ENCODE measurements around the gene ZNF385B.

Gene ZNF385B

DNA sequence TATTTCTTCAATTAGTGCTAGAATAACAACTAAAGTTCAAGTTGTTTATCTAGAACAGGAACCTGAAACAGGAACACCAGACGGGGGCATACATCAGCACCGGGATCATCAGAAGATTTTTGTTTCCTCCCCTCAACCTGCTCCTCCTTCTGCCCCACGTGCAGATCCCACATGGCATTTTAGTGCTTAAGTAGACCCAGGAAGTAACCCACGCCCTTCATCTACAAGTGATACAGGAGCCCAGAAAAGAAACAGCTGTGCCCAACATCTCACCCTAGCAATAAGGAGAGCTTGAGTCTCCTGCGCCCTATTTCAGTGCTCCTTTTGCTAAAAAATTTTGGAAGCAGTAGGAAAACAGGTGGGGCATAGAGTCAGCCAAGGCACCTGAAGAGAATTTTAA is 5.2 kb downstream of the ZNF385B start:
- DNase-seq (ENCODE audit: low spot score): no peak

- DNase-seq (ENCODE audit: low spot score): no peak
Measured at GRCh38 chr2:179855673-179856072, 5.7 kb downstream of the ZNF385B start.

DNA sequence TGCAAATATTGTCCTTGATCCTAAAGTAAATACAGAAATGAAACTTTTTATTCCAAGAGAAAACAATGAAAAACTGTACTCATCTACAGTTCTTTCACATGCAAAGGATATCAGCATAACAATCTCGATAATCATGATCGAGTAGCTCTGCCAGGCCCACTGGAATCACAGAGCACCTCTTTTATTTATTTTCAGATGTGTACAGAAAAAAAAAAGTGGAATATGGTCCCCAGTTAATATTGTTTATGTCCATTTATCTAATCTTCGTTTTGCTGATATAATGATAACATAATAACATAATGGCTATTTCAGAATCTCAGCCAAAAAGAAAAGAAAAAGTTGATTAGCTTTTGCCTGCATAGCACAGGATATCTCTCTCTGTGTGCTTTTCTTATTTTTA is 6.5 kb downstream of the ZNF385B start:
- DNase-seq (ENCODE audit: low spot score): no peak

- DNase-seq (ENCODE audit: low spot score): no peak
Measured at GRCh38 chr2:179853108-179853507, 8.3 kb downstream of the ZNF385B start.

DNA sequence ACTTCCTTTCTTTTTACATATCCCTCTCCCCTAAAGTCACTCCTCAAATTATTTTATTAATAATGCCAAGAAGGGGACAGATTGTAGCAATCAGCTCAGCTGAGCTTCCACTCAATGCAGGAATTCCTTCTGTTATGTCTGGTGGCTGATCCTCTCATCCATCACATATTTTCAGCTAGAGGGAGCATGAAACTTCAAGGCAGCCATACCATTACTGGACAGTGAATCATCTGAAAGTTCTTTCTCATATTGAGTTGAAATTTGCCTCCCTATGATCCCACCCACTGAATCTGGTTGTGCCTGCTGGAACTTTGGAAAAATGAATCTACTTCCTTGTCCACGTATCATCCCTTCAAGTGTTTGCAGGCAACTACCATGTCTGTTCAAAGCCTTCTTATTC is 11.2 kb downstream of the ZNF385B start:
- DNase-seq (ENCODE audit: low spot score): no peak

DNA sequence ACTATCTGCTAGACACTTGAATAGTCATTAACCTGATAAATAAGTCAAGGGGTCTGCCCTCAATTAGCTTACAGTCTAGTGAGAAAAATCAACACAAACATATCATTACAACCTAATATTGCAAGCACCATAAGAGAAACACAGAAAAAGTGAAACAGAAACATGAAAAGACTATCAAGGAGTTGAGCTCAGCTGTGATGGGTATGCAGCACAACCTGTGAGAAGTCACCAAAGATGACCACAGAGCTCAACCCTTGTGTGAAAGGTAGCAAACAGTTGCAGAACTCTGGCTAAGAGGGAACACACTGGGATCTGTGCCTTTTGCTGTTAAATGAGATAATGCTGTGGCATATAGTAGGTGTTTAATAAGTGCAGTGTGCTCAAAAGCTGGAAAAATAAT is 11.7 kb downstream of the ZNF385B start:
- no peak for DNase-seq (ENCODE audit: low spot score)

DNA sequence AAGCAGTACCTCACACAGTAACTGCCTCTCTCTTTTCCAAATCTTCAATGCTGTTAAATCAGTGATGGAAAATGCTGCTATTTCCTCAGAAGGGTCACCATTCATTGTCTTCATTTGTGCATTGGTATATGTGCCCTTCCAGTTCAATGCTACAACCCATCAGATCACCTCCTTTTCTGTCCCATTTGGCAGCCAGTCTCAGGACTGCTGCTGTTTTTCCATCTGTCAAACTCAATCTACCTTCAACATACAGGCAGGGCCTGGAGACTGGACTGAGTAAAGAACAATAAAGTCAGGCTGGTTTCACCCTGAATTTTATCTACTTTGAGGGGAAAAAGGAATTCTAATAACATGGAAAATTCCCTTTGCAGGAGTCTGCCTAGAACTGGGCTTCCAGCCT is 17.9 kb downstream of the ZNF385B start:
- DNase-seq (ENCODE audit: low spot score): no peak

GRCh38 chr2:179842498-179843153 is 18.8 kb downstream of the ZNF385B start:
- DNase-seq (ENCODE audit: low spot score): no peak

- no peak for DNase-seq (ENCODE audit: low spot score)
Measured at GRCh38 chr2:179840840-179841239, 20.6 kb downstream of the ZNF385B start.

GRCh38 chr2:179837408-179837807 is 24.0 kb downstream of the ZNF385B start:
- no peak for DNase-seq (ENCODE audit: low spot score)

DNA sequence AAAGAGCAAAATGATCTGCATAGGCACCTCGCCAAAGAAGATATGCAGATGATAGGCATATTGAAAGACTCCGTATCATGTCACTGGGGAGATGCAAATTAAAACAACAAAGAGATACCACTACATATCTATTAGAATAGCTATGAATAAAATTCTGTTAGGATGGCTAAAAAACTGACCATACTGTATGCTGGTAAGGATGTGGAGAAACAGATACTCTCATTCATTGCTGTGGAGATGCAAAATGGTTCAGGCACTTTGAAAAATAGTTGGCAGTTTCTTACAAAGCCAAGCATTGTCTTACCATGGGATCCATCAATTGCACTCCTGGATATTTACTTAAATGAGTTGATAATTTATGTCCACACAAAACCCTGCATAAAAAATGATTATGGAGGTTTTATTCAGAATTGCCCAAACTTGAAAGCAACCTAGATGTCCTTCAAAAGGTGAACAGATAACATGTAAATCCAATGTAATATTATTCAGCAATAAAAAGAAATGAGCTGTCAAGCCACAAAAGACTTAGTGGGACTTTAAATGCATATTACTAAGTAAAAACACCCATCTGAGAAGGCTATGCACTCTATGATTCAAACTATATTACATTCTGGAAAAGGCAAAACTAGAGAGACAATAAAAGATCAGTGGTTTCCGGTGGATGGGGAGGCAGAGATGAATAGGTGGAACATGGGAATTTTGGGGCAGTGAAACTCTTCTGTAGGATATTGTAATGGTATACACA is 31.2 kb downstream of the ZNF385B start:
- no peak for DNase-seq (ENCODE audit: low spot score)

- DNase-seq (ENCODE audit: low spot score): no peak
Measured at GRCh38 chr2:179826297-179826696, 35.1 kb downstream of the ZNF385B start.

DNA sequence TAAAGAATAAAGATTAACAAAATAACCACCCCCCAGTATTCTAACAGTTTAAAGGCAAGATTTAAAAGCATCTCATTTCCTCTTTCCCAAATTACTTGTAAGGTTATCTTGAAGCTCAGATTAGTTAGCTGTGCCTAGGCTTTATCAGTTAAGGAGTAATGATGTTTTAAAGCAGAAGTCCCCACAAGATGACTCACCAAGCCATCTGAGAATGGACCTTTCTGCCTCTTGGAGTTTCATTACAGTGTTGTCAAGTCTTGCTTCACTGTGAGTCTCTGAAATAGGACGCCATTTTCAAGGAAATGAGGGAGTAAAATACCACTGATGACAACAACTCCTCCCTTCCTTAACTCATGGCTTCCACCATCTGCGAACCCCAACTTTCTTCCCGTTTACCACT is 35.9 kb downstream of the ZNF385B start:
- DNase-seq (ENCODE audit: low spot score): no peak

DNA sequence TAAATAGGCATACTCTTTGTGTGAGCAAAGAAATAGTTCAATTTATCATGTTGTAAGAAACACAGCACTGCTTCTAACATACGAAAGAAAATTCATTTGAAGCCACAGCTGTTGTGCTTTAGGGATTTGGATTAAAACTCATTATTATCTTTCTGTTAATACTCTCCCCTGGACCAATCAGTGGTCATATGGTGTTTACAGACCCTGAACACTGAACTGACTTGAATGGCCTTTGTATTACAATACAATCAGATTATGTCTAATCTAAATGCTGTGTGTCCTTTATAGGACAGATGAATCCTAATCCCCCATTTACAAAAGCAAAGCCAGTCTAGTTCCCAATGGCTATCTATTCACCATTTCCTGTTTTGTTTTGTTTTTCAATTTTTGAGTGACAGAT is 36.5 kb downstream of the ZNF385B start:
- no peak for DNase-seq (ENCODE audit: low spot score)

DNA sequence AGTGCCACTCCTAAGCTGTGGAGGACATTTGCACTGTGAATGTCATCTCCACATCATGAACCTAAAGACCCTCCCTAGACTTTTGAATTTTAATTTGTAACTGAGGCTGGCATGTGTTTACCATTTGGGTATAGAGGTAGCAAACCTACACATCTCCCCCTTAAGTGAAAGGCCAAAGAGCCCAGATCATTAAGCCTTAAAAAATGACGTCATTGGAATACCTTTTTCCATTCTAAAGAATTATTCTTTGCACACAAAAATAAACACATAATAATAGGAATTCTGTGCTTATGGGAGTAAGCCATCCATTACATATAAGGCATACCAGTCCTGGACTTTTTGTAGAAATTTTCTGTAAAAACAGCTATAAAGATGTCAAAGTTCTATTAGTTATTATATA is 38.9 kb downstream of the ZNF385B start:
- DNase-seq (ENCODE audit: low spot score): no peak

GRCh38 chr2:179818546-179818945 is 42.9 kb downstream of the ZNF385B start:
- DNase-seq (ENCODE audit: low spot score): no peak

- no peak for DNase-seq (ENCODE audit: low spot score)
Measured at GRCh38 chr2:179817181-179817841, 44.1 kb downstream of the ZNF385B start.

DNA sequence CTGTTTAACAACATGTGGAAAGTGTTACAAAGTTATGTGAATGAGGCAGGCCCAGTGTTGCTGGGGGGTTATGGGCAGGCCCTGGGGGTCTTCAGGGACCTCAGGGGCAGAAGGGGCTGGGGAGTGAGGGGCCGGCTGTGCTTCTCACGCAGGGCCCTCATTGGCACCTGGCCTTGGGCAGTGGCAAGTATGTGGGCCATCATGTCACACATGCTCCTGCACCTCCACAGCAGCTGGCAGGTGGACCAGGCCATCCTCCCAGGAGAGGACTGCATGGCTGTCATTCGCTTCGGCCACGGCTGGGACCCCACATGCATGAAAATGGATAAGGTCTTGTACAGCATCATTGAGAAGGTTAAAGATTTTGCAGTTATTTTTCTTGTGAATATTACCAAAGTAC is 47.4 kb downstream of the ZNF385B start:
- DNase-seq (ENCODE audit: low spot score): no peak

GRCh38 chr2:179812501-179812900 is 48.9 kb downstream of the ZNF385B start:
- no peak for DNase-seq (ENCODE audit: low spot score)

DNA sequence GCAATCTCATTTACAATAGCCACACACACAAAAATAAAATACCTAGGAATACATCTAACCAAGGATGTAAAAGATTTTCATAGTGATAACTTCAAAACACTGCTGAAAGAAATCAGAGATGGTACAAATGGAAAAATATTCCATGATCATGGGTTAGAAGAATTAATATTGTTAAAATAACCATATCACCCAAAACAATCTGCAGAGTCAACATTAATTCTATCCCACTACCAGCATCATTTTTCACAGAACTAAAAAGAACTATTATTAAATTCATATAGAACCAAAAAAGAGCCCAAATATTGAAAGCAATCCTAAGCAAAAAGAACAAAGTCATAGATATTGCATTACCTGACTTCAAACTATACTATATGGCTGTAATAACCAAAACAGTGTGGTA is 50.4 kb downstream of the ZNF385B start:
- DNase-seq (ENCODE audit: low spot score): no peak

DNA sequence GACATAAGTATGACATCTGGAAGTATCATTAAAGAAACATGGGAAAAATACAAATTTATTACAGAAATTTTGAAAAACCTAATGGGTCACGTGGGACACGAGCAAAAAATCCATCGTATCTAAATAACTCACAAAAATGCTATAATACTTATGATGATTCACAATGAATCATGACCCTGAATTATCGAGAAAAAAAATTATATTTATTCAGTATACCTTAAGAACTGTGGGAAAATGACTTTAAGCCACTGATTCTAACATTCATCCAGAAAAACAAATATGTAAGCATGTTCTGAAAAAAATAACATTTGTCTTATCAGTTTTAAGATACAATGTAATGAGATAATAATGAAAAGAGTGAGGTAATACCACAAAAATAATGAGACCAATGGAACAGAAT is 51.8 kb downstream of the ZNF385B start:
- DNase-seq (ENCODE audit: low spot score): no peak

DNA sequence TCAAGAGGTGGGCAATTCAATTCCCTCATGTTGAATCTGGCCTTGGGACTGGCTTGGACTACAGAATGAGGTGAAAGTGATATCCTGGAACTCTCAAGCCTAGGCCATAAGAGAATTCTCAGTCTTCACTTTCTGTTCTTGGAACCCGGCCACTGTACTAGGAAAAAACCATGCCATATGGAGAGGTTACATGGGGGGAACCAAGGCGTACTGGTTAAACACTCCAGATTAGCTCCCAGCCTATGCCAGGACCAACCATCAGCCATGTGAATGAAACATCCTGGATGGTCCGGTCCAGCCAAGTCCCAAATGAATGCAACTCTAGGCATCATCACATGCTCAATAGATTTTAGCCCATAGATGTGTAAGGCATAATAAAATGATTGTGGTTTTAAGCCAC is 56.4 kb downstream of the ZNF385B start:
- DNase-seq (ENCODE audit: low spot score): no peak

DNA sequence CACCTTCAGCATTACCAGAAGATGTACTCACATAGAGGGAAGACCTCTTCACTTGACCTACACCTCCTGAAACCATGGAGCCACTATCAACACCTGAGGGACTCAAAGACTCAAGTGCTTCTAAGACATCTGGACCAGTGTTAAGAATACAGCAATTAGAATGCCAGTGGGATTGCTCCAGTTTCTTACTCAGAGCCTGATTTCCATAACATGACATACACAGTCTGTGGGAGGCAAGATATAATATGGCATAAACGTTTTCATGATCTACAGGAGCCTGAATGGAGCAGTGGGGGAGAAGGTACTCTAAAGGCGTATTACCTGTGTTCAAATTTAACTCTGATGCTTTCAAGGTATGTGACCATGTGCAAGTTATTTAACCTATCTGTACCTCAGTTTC is 57.2 kb downstream of the ZNF385B start:
- DNase-seq (ENCODE audit: low spot score): no peak
